Measurements from ENCODE around the gene TSHZ2.

DNA sequence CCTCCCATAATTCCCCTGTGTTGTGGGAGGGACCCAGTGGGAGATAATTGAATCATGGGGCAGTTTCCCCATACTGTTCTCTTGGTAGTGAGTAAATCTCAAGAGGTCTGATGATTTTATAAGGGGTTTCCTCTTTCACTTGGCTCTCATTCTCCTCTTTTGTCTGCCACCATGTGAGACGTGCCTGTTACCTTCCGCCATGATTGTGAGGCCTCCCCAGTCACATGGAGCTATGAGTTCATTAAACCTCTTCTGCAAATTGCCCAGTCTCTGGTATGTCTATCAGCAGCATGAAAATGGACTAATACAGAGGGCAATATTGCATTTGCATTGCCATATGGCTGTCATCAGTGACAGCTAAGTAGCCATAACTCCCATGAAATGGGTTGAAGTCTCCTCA is 558.3 kb downstream of the TSHZ2 start:
- TF ChIP-seq POLR2AphosphoS5 (IDR thresholded peaks at IDR 0.05; ENCODE audit: low read depth, low read length) (no peak), TAF1 (IDR thresholded peaks at IDR 0.05; ENCODE audit: borderline replicate concordance, insufficient read depth, low read length) (no peak)
- TF ChIP-seq, protein P1, sequence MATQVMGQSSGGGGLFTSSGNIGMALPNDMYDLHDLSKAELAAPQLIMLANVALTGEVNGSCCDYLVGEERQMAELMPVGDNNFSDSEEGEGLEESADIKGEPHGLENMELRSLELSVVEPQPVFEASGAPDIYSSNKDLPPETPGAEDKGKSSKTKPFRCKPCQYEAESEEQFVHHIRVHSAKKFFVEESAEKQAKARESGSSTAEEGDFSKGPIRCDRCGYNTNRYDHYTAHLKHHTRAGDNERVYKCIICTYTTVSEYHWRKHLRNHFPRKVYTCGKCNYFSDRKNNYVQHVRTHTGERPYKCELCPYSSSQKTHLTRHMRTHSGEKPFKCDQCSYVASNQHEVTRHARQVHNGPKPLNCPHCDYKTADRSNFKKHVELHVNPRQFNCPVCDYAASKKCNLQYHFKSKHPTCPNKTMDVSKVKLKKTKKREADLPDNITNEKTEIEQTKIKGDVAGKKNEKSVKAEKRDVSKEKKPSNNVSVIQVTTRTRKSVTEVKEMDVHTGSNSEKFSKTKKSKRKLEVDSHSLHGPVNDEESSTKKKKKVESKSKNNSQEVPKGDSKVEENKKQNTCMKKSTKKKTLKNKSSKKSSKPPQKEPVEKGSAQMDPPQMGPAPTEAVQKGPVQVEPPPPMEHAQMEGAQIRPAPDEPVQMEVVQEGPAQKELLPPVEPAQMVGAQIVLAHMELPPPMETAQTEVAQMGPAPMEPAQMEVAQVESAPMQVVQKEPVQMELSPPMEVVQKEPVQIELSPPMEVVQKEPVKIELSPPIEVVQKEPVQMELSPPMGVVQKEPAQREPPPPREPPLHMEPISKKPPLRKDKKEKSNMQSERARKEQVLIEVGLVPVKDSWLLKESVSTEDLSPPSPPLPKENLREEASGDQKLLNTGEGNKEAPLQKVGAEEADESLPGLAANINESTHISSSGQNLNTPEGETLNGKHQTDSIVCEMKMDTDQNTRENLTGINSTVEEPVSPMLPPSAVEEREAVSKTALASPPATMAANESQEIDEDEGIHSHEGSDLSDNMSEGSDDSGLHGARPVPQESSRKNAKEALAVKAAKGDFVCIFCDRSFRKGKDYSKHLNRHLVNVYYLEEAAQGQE (IDR thresholded peaks at IDR 0.05; ENCODE audit: insufficient read depth in 1 of 2, low read depth in 2 of 2, low read length in 2 of 2), result no peak

Data from PFSK-1 (cell line).